ENCODE data around the gene ZFYVE26. TPM values are rescaled to one million over a fixed set of nuclear protein-coding genes. Genes with fewer than 3 reads are reported as not detected.

Gene ZFYVE26
- total RNA-seq, 1 donor from 2014 or later, result 33.4 TPM

GRCh38 chr14:67787673-67788072 is 28.7 kb downstream of the ZFYVE26 start:
- peaks cover 76% of the 10 kb centered on the region for H3K36me3 Mint-ChIP-seq (ENCODE audit: unreplicated experiment)
- no peaks in the 10 kb centered on the region for H3K9me3 Mint-ChIP-seq (ENCODE audit: unreplicated experiment)
- H3K4me1 Mint-ChIP-seq (ENCODE audit: unreplicated experiment), result no peaks in the 10 kb centered on the region
- no peak for DNase-seq (ENCODE audit: extremely low spot score, unreplicated experiment)
- no peak overlapping the region for H3K4me3 Mint-ChIP-seq (ENCODE audit: unreplicated experiment)
- H3K27ac Mint-ChIP-seq (ENCODE audit: unreplicated experiment), result no peak overlapping the region
- H3K27me3 Mint-ChIP-seq (ENCODE audit: unreplicated experiment), result no peaks in the 10 kb centered on the region
- no peak for TF ChIP-seq CTCF (IDR thresholded peaks at IDR 0.05)

DNA sequence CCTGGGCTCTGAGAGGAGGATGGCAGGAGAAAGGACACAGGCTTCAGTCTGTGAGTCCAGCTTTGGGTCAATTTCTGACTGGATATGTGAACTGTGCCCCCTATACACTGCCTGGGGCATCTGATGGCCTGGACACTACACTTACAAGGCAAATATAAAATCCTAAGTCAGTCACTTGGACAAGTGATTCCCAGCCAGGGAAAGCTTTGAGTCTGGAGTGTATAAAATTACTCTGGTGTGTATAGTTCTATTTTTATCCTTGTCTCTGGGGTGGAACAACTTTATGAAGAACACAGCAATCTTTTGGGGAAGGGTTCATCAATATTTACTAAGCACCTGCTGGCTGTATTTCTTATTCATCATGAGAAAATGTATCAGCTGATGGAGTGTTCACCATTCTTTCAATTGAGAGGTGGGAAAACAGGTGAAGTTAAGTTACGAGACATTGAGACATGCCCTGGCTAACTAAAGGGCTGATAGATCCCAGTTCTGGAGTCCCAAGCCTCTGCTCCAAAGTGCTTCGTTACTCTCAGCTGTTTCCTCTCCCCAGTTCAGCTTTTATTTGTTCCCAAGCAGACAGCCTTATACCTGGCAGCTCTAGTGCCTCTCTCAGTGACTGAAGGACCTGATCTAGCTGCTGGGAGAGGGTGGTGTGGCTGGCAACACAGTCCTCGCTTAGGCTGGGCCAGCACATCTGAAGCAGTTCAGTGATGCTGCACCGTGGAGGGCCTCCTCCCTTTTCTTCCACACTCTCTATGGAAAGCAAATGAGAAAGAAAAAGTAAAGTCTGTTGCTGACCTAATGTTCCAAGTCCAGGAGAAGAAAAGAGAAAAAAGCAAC is 30.9 kb downstream of the ZFYVE26 start:
- no peak for DNase-seq (ENCODE audit: extremely low spot score, unreplicated experiment)
- Mint-ChIP-seq H3K4me1 (ENCODE audit: unreplicated experiment) (no peaks in the 10 kb centered on the region), H3K4me3 (ENCODE audit: unreplicated experiment) (no peak overlapping the region), H3K27me3 (ENCODE audit: unreplicated experiment) (no peaks in the 10 kb centered on the region), H3K27ac (ENCODE audit: unreplicated experiment) (no peak overlapping the region), H3K9me3 (ENCODE audit: unreplicated experiment) (no peaks in the 10 kb centered on the region), H3K36me3 (ENCODE audit: unreplicated experiment) (peaks cover 83% of the 10 kb centered on the region)
- TF ChIP-seq CTCF (IDR thresholded peaks at IDR 0.05), result no peak

- Mint-ChIP-seq H3K4me3 (ENCODE audit: unreplicated experiment) (no peak overlapping the region), H3K4me1 (ENCODE audit: unreplicated experiment) (no peaks in the 10 kb centered on the region), H3K27ac (ENCODE audit: unreplicated experiment) (no peak overlapping the region), H3K9me3 (ENCODE audit: unreplicated experiment) (no peaks in the 10 kb centered on the region), H3K27me3 (ENCODE audit: unreplicated experiment) (no peaks in the 10 kb centered on the region), H3K36me3 (ENCODE audit: unreplicated experiment) (peaks cover 79% of the 10 kb centered on the region)
- no peak for TF ChIP-seq CTCF (IDR thresholded peaks at IDR 0.05)
- DNase-seq (ENCODE audit: extremely low spot score, unreplicated experiment), result no peak
Measured at GRCh38 chr14:67784244-67784823, 32.1 kb downstream of the ZFYVE26 start.

DNA sequence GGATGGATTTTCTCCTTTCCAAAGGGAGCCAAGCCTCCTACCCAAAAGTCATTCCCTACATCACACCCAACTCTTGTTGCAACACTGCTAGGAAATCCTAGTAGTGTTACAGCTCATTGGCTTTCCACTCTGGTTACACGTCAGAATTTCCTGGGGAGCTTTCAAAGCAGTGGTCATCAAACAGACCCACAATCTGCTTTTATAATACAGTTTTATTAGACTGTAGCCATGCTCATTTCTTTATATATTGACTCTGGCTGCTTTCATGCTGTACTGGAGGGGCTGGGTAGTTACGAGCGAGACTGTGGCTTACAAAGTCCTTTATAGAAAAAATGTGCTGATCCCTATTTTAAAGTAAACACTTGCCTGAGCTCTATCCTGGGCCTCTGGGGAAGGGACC is 34.3 kb downstream of the ZFYVE26 start:
- Mint-ChIP-seq H3K27ac (ENCODE audit: unreplicated experiment) (no peak overlapping the region), H3K4me1 (ENCODE audit: unreplicated experiment) (no peaks in the 10 kb centered on the region), H3K9me3 (ENCODE audit: unreplicated experiment) (no peaks in the 10 kb centered on the region), H3K27me3 (ENCODE audit: unreplicated experiment) (no peaks in the 10 kb centered on the region), H3K36me3 (ENCODE audit: unreplicated experiment) (peaks cover 70% of the 10 kb centered on the region), H3K4me3 (ENCODE audit: unreplicated experiment) (no peak overlapping the region)
- DNase-seq (ENCODE audit: extremely low spot score, unreplicated experiment), result no peak
- TF ChIP-seq CTCF (IDR thresholded peaks at IDR 0.05), result no peak

DNA sequence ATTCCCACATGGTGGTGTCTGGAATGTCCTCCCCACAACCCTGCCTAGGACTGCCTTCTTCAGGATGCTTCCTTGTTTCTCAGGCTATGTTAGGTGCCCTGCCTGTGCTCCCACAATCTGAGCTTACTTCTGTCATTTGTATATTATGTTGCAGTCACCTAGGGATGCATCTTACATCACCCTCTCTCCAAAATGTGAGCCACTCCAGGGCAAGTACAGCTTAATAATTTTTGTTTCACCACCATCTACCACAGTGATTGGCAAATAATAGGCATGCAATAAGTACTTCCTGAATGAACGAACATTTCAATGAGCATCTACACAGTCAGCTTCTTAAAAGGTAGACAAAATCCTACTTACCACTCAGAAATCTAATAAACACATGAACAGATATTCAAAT is 37.6 kb downstream of the ZFYVE26 start:
- no peak for TF ChIP-seq CTCF (IDR thresholded peaks at IDR 0.05)
- Mint-ChIP-seq H3K36me3 (ENCODE audit: unreplicated experiment) (peaks cover 68% of the 10 kb centered on the region), H3K27me3 (ENCODE audit: unreplicated experiment) (no peaks in the 10 kb centered on the region), H3K9me3 (ENCODE audit: unreplicated experiment) (no peaks in the 10 kb centered on the region), H3K4me1 (ENCODE audit: unreplicated experiment) (no peaks in the 10 kb centered on the region), H3K4me3 (ENCODE audit: unreplicated experiment) (no peak overlapping the region), H3K27ac (ENCODE audit: unreplicated experiment) (no peak overlapping the region)
- no peak for DNase-seq (ENCODE audit: extremely low spot score, unreplicated experiment)
